H1 (cell line): ENCODE data around the gene URM1. TPM values are rescaled to one million over a fixed set of nuclear protein-coding genes. Genes with fewer than 3 reads are reported as not detected.

Source experiments
- CTCF ChIA-PET: fragments of 300-600 bp; sonication (Branson Sonifier 250); formaldehyde crosslinking; loops from one replicate; lab custom pipeline; 2021; ENCODE audit not compliant: partially characterized antibody; lab: Charles Lee
- POLR2A ChIA-PET: fragments of 300-600 bp; sonication (Branson Sonifier 250); formaldehyde crosslinking; loops from one replicate; lab custom pipeline; 2021; ENCODE audit warnings: inconsistent platforms; ENCODE audit not compliant: partially characterized antibody; lab: Charles Lee
- DNase-seq, 2 experiments: peaks; one replicate each; pipeline versions ENCODE4 v3.0.0 to v3.0.0-alpha.2; 2010 to 2022; ENCODE audit warnings: low spot score in 2 of 2, low read depth in 1 of 2, mixed read lengths in 1 of 2
- FAIRE-seq: peaks from 2 replicates; lab custom pipeline; 2011; peaks lifted over from hg19 to GRCh38; lab: Jason Lieb, UNC
- H2AFZ ChIP-seq: 2 replicates; pipeline ENCODE4 v1.8.1; 2012; ENCODE audit warnings: low read length, inconsistent platforms
- H2AK5ac ChIP-seq: 2 replicates; pipeline ENCODE4 v1.6.1; 2013; ENCODE audit warnings: low read depth, low read length
- H2BK120ac ChIP-seq: replicated peaks from 2 replicates; pipeline ENCODE3; 2013; ENCODE audit warnings: low read depth, low read length, inconsistent platforms
- H2BK12ac ChIP-seq: 2 replicates; pipeline ENCODE4 v1.6.1; 2013; ENCODE audit warnings: low read depth, low read length
- H2BK15ac ChIP-seq: 2 replicates; pipeline ENCODE4 v1.6.1; 2013; ENCODE audit warnings: low read length
- H2BK20ac ChIP-seq: 2 replicates; pipeline ENCODE4 v1.6.1; 2013; ENCODE audit warnings: low read length
- H2BK5ac ChIP-seq: 2 replicates; pipeline ENCODE4 v1.6.1; 2013; ENCODE audit warnings: low read depth, low read length
- H3K14ac ChIP-seq: 2 replicates; pipeline ENCODE4 v1.6.1; 2013; ENCODE audit warnings: inconsistent platforms; ENCODE audit not compliant: insufficient read length
- H3K18ac ChIP-seq: 2 replicates; pipeline ENCODE4 v1.6.1; 2013; ENCODE audit warnings: low read length; ENCODE audit errors: extremely low read depth
- H3K23ac ChIP-seq: 2 replicates; pipeline ENCODE4 v1.6.1; 2013; ENCODE audit warnings: inconsistent platforms; ENCODE audit not compliant: insufficient read length
- H3K23me2 ChIP-seq: 2 replicates; pipeline ENCODE4 v1.6.1; 2013; ENCODE audit warnings: low read depth, low read length
- H3K27ac ChIP-seq: 2 replicates; pipeline ENCODE4 v1.6.1; 2011; ENCODE audit warnings: low read depth, low read length, inconsistent platforms
- H3K27me3 ChIP-seq, 4 experiments: replicated peaks in 1 of 4; 1 replicate in 1 of 4; 2 replicates in 3 of 4; pipeline versions ENCODE4 v1.6.1 to v1.8.1; 2011 to 2013; ENCODE audit warnings: low read length in 3 of 4, mild to moderate bottlenecking in 3 of 4, inconsistent platforms in 2 of 4, mixed read lengths in 2 of 4, moderate library complexity in 1 of 4; ENCODE audit not compliant: control insufficient read depth in 3 of 4, insufficient read depth in 3 of 4; ENCODE audit errors: extremely low read depth in 1 of 4
- H3K36me3 ChIP-seq, 4 experiments: 2 replicates each; pipeline versions ENCODE4 v1.6.1 to v1.8.1; 2011 to 2013; ENCODE audit warnings: mild to moderate bottlenecking in 4 of 4, low read length in 3 of 4, moderate library complexity in 2 of 4, control low read depth in 1 of 4, inconsistent platforms in 1 of 4; ENCODE audit not compliant: insufficient read depth in 4 of 4, control insufficient read depth in 2 of 4
- H3K4ac ChIP-seq: replicated peaks from 2 replicates; pipeline ENCODE3; 2013; ENCODE audit warnings: low read length, low read depth, mixed read lengths, inconsistent platforms; ENCODE audit not compliant: insufficient read length
- H3K4me1 ChIP-seq, 4 experiments: replicated peaks in 1 of 4; 1 replicate in 1 of 4; 2 replicates in 3 of 4; pipeline versions ENCODE4 v1.6.1 to v1.8.1; 2011 to 2013; ENCODE audit warnings: low read length in 3 of 4, inconsistent platforms in 2 of 4, mixed read lengths in 1 of 4; ENCODE audit not compliant: insufficient read depth in 4 of 4, control insufficient read depth in 3 of 4
- H3K4me2 ChIP-seq, 2 experiments: 2 replicates each; pipeline versions ENCODE4 v1.6.1 to v1.8.1; 2011 to 2013; ENCODE audit warnings: low read depth in 2 of 2, low read length in 2 of 2, control low read depth in 1 of 2, inconsistent platforms in 1 of 2, mild to moderate bottlenecking in 1 of 2; ENCODE audit not compliant: insufficient read depth in 1 of 2
- H3K4me3 ChIP-seq, 4 experiments: fragments of 200-600, 300-600 bp in 1 of 4; sonication (generic), shearing (Covaris generic), sonication (Bioruptor Twin) in 1 of 4; 2 replicates each; pipeline versions ENCODE4 v1.5.1 to v1.8.1; 2011 to 2016; ENCODE audit warnings: low read length in 4 of 4, low read depth in 3 of 4, control low read depth in 2 of 4, inconsistent platforms in 2 of 4, mild to moderate bottlenecking in 2 of 4, mixed read lengths in 1 of 4, moderate library complexity in 1 of 4; ENCODE audit not compliant: insufficient read depth in 2 of 4; ENCODE audit errors: extremely low read depth in 1 of 4
- H3K56ac ChIP-seq: replicated peaks from 2 replicates; pipeline ENCODE3; 2013; ENCODE audit warnings: low read depth, mild to moderate bottlenecking, mixed read lengths, low read length, inconsistent platforms; ENCODE audit not compliant: insufficient read length
- H3K79me1 ChIP-seq: 2 replicates; pipeline ENCODE4 v1.6.1; 2013; ENCODE audit warnings: low read depth, low read length, control low read depth
- H3K79me2 ChIP-seq, 2 experiments: 2 replicates each; pipeline versions ENCODE4 v1.6.1 to v1.8.1; 2012 to 2013; ENCODE audit warnings: low read length in 2 of 2, mild to moderate bottlenecking in 2 of 2, inconsistent platforms in 1 of 2; ENCODE audit not compliant: insufficient read depth in 2 of 2, control insufficient read depth in 1 of 2
- H3K9ac ChIP-seq, 4 experiments: replicated peaks in 1 of 4; 1 replicate in 1 of 4; 2 replicates in 3 of 4; pipeline versions ENCODE4 v1.6.1 to v1.8.1; 2011 to 2013; ENCODE audit warnings: low read depth in 3 of 4, low read length in 3 of 4, control low read depth in 2 of 4, mild to moderate bottlenecking in 2 of 4, moderate library complexity in 2 of 4, inconsistent platforms in 1 of 4; ENCODE audit errors: extremely low read depth in 1 of 4
- H3K9me3 ChIP-seq, 2 experiments: 2 replicates each; pipeline versions ENCODE4 v1.6.1 to v1.8.1; 2012 to 2013; ENCODE audit warnings: mild to moderate bottlenecking in 2 of 2, moderate library complexity in 2 of 2, control low read depth in 1 of 2, inconsistent platforms in 1 of 2, low read depth in 1 of 2, low read length in 1 of 2, mixed read lengths in 1 of 2; ENCODE audit not compliant: insufficient read depth in 2 of 2
- H4K20me1 ChIP-seq, 2 experiments: replicated peaks in 1 of 2; 2 replicates each; pipeline versions ENCODE3 to v1.8.1; 2011 to 2013; ENCODE audit warnings: inconsistent platforms in 2 of 2, low read length in 2 of 2, mild to moderate bottlenecking in 1 of 2; ENCODE audit not compliant: insufficient read depth in 2 of 2, control insufficient read depth in 1 of 2
- H4K5ac ChIP-seq: 2 replicates; pipeline ENCODE4 v1.6.1; 2013; ENCODE audit warnings: low read length, low read depth, mixed read lengths, inconsistent platforms; ENCODE audit not compliant: insufficient read length
- H4K8ac ChIP-seq: 2 replicates; pipeline ENCODE4 v1.8.0; 2013; ENCODE audit warnings: mild to moderate bottlenecking, moderate library complexity, low read length, inconsistent platforms; ENCODE audit not compliant: insufficient read depth; ENCODE audit errors: extremely low read depth
- H4K91ac ChIP-seq: replicated peaks from 2 replicates; pipeline ENCODE3; 2013; ENCODE audit warnings: low read length, mixed read lengths, inconsistent platforms; ENCODE audit not compliant: insufficient read length
- BRCA1 ChIP-seq: IDR thresholded peaks from 2 replicates; pipeline ENCODE4 v1.6.1; 2012; ENCODE audit warnings: low read depth, low read length, improper control_type of control experiment
- CBX5 ChIP-seq: fragments of 300-800, 300-1000 bp; sonication (generic); IDR thresholded peaks from 2 replicates; pipeline ENCODE4 v1.7.1; 2016; ENCODE audit warnings: antibody characterized with exemption, low read length, low read depth
- GTF2F1 ChIP-seq: IDR thresholded peaks from 2 replicates; pipeline ENCODE4 v1.6.1; 2012; ENCODE audit warnings: low read depth, low read length, improper control_type of control experiment, borderline replicate concordance
- HDAC2 ChIP-seq, 2 experiments: fragments of 300-600 bp in 1 of 2; sonication (generic) in 1 of 2; IDR thresholded peaks; 2 replicates each; pipeline ENCODE4 v1.6.1; 2011 to 2012; ENCODE audit warnings: low read depth in 2 of 2, low read length in 2 of 2, mild to moderate bottlenecking in 2 of 2, moderate library complexity in 2 of 2, borderline replicate concordance in 1 of 2, inconsistent platforms in 1 of 2
- KDM1A ChIP-seq: fragments of 200-600, 300-600 bp; sonication (generic); IDR thresholded peaks from 2 replicates; pipeline ENCODE4 v1.7.1; 2016; ENCODE audit warnings: mild to moderate bottlenecking, low read length, borderline replicate concordance
- POLR2A ChIP-seq, 2 experiments: IDR thresholded peaks; 1 replicate in 1 of 2; 2 replicates in 1 of 2; pipeline ENCODE4 v1.6.1; 2011; ENCODE audit warnings: low read depth in 2 of 2, low read length in 2 of 2, mild to moderate bottlenecking in 2 of 2; ENCODE audit errors: control extremely low read depth in 1 of 2
- SP1 ChIP-seq: IDR thresholded peaks from 2 replicates; pipeline ENCODE4 v1.6.1; 2011; ENCODE audit warnings: low read depth, low read length
- SRF ChIP-seq: IDR thresholded peaks from 2 replicates; pipeline ENCODE4 v1.6.1; 2011; ENCODE audit warnings: mild to moderate bottlenecking, low read depth, low read length, moderate library complexity
- SUZ12 ChIP-seq: fragments of 200-600 bp; sonication (generic); IDR thresholded peaks from 2 replicates; pipeline ENCODE4 v1.6.1; 2012; ENCODE audit warnings: mild to moderate bottlenecking, inconsistent platforms, low read length, moderate library complexity, mixed read lengths
- TAF1 ChIP-seq: IDR thresholded peaks from 2 replicates; pipeline ENCODE4 v1.6.1; 2011; ENCODE audit warnings: mild to moderate bottlenecking, low read depth, low read length
- WGBS, 2 experiments: shearing (Covaris generic) in 1 of 2; methylation state at CpG; one replicate each; pipeline versions ENCODE4 v1.1.6 to v1.1.7; 2013 to 2015; ENCODE audit warnings: low lambda C conversion rate in 2 of 2, mixed read lengths in 2 of 2, inconsistent platforms in 1 of 2, low coverage in 1 of 2, missing lambda C conversion rate in 1 of 2; ENCODE audit not compliant: insufficient replicate concordance in 2 of 2, insufficient coverage in 1 of 2, insufficient read length in 1 of 2; ENCODE audit errors: extremely low coverage in 1 of 2, missing lambda C conversion rate in 1 of 2; 5-methylcytosine and 5-hydroxymethylcytosine counted together
- polyA plus RNA-seq, 7 experiments: library from polyadenylated mRNA; depleted of rRNA in 3 of 7; stranded (reverse) in 5 of 7; unstranded in 2 of 7; fragments of >200 nt in 5 of 7; fragments of 200-250 nt in 2 of 7; gene quantifications; 1 replicate in 5 of 7; 2 replicates in 1 of 7; 4 replicates in 1 of 7; pipeline versions ENCODE4 v1.2.1 to v1.2.3, GENCODE V29; 2011 to 2013; ENCODE audit warnings: missing spikeins in 2 of 7, mixed read lengths in 2 of 7
- total RNA-seq: library from RNA; stranded (reverse); fragmentation: NEBNext Ultra II Directional; extraction: Animal tissue kit (Norgen Biotek cat#: 25700); gene quantifications from 2 replicates; pipeline ENCODE4 v1.2.1, GENCODE V29; 2021

Gene URM1
- total and polyA plus RNA-seq, 2 of the 8 experiments (the other 6 are each of a cell fraction or from before 2014, with no cell fraction given) = 58.3 to 62.3 TPM

GRCh38 chr9:128434340-128434739 lies 63.2 kb downstream of the URM1 start:
- H2BK20ac ChIP-seq = no peak overlapping the region
- no peak overlapping the region for H4K5ac ChIP-seq
- H3K56ac ChIP-seq = no peak overlapping the region
- no peak overlapping the region for H2BK15ac ChIP-seq
- no peaks in the 10 kb centered on the region for H3K79me1 ChIP-seq
- no peak overlapping the region for H3K27ac ChIP-seq
- H2AK5ac ChIP-seq = no peak overlapping the region
- no peak overlapping the region for H3K4me3 ChIP-seq
- peaks cover 0 to 3% (median 0%) of the 10 kb centered on the region in 4 experiments; a peak in 1 of 7 replicates for H3K4me1 ChIP-seq
- no peaks in the 10 kb centered on the region for H3K27me3 ChIP-seq
- no peak overlapping the region for H2BK12ac ChIP-seq
- H3K4ac ChIP-seq = no peak overlapping the region
- DNase-seq = no peak
- WGBS, 2 experiments = 90% methylated on average over 15 of the region's 17 CpGs; no CpG with 5 or more reads in 1 of the 2 experiments
- FAIRE-seq = no peak
- H4K20me1 ChIP-seq = no peaks in the 10 kb centered on the region
- H3K36me3 ChIP-seq = no peaks in the 10 kb centered on the region
- no peaks in the 10 kb centered on the region for H3K9me3 ChIP-seq
- H4K8ac ChIP-seq = no peak overlapping the region
- no peak overlapping the region for H2AFZ ChIP-seq
- no peak overlapping the region for H2BK120ac ChIP-seq
- ChIA-PET CTCF (interaction anchor here (0.6 to 2.1 kb wide), 4 partner anchors 14 to 116 kb away, joined by 3 to 8 read pairs (median 4); no protein-coding TSS in a partner anchor), POLR2A (interaction anchor here (1.1 kb wide), 1 partner anchor 8 kb away, joined by 3 read pairs; no protein-coding TSS in a partner anchor)
- H3K4me2 ChIP-seq = no peak overlapping the region
- H3K23me2 ChIP-seq = no peaks in the 10 kb centered on the region
- TF ChIP-seq BRCA1 (no peak), SP1 (no peak), TAF1 (no peak), CBX5 (no peak), SUZ12 (no peak), GTF2F1 (no peak), SRF (no peak), POLR2A (IDR thresholded peaks at IDR 0.05; ENCODE audit: control extremely low read depth in 1 of 2, low read depth in 2 of 2, low read length in 2 of 2) (no peak), KDM1A (no peak), HDAC2 (IDR thresholded peaks at IDR 0.05; ENCODE audit: borderline replicate concordance in 1 of 2, low read depth in 2 of 2, low read length in 2 of 2) (no peak)
- H3K79me2 ChIP-seq = no peaks in the 10 kb centered on the region
- no peak overlapping the region for H2BK5ac ChIP-seq
- H4K91ac ChIP-seq = no peak overlapping the region
- H3K18ac ChIP-seq = no peak overlapping the region
- H3K14ac ChIP-seq = no peak overlapping the region
- H3K23ac ChIP-seq = no peak overlapping the region
- H3K9ac ChIP-seq = no peak overlapping the region
